ENCODE data around the gene CD44. TPM values are rescaled to one million over a fixed set of nuclear protein-coding genes. Genes with fewer than 3 reads are reported as not detected.

The CD44 gene
- total RNA-seq, 1 experiment from 2014 or later, result 61.4 TPM

DNA sequence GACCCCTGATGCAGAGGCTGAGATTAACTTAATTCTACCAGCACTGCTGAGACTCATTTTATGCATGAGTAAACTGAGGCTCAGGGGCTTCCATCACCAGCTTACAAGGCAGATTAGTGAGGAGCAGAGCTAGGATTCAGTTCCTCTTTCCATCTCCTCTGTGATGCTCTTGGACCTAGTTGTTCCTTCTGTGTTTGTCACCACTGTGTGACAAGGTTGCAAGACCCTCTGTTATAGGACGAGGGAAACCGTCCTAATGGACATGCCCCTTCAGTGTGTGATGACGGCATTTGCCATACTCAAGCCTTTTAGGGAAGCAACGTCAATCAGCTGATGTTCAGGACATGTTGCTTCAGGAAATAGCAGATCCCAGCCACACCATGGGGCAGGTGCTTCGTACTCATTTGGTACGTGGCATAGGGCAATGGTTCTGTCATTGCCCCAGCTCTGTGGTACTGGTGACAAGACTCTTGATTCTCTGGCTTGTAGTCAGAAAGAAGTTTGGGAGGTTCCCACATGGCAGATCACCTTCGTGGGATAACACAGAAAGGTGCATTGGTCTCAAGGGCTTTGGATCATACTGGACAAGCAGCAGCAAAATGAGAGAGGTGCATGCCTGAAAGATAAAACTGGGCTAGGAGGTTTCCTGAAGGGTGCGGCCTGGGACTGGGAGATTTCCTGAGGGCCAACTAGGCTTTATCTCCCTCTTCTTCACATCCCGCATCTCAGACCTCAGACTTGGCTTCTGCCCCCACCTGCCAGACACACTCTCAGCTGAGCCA is 23.9 kb upstream of the CD44 start:
- H3K9me3 ChIP-seq, result no peaks in the 10 kb centered on the region
- Mint-ChIP-seq H3K27me3 (ENCODE audit: insufficient read depth, unreplicated experiment) (peaks cover 11% of the 10 kb centered on the region), H3K27ac (ENCODE audit: unreplicated experiment) (no peak overlapping the region), H3K9me3 (ENCODE audit: unreplicated experiment) (no peaks in the 10 kb centered on the region), H3K4me1 (ENCODE audit: low read depth, unreplicated experiment) (no peaks in the 10 kb centered on the region), H3K36me3 (ENCODE audit: insufficient read depth, unreplicated experiment) (no peaks in the 10 kb centered on the region), H3K4me3 (ENCODE audit: unreplicated experiment) (no peak overlapping the region)
- ChIA-PET CTCF (interaction anchor here (0.6 kb wide), 1 partner anchor 189 kb away, joined by 3 read pairs; no protein-coding TSS in a partner anchor), POLR2A (no interaction called here)
- H3K4me3 ChIP-seq (ENCODE audit: low read depth, low read length), result no peak overlapping the region
- no peak for DNase-seq
- no peaks in the 10 kb centered on the region for H3K27me3 ChIP-seq (replicated peaks; ENCODE audit: control insufficient read depth, insufficient read depth, low read length)
- TF ChIP-seq, protein P1, sequence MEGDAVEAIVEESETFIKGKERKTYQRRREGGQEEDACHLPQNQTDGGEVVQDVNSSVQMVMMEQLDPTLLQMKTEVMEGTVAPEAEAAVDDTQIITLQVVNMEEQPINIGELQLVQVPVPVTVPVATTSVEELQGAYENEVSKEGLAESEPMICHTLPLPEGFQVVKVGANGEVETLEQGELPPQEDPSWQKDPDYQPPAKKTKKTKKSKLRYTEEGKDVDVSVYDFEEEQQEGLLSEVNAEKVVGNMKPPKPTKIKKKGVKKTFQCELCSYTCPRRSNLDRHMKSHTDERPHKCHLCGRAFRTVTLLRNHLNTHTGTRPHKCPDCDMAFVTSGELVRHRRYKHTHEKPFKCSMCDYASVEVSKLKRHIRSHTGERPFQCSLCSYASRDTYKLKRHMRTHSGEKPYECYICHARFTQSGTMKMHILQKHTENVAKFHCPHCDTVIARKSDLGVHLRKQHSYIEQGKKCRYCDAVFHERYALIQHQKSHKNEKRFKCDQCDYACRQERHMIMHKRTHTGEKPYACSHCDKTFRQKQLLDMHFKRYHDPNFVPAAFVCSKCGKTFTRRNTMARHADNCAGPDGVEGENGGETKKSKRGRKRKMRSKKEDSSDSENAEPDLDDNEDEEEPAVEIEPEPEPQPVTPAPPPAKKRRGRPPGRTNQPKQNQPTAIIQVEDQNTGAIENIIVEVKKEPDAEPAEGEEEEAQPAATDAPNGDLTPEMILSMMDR (IDR thresholded peaks at IDR 0.05; ENCODE audit: insufficient read depth in 1 of 2, low read depth in 1 of 2, low read length in 1 of 2, severe bottlenecking in 1 of 2, unreplicated experiment in 1 of 2), result no peak
- intact Hi-C loops (cut with micrococcal nuclease; ENCODE audit: unreplicated experiment), result no loop called here
- no peaks in the 10 kb centered on the region for H3K4me1 ChIP-seq
- no peaks in the 10 kb centered on the region for H3K36me3 ChIP-seq (ENCODE audit: control insufficient read depth, insufficient read depth, low read length)
- no TSS peak for BruUV-seq (replicated peaks)

DNA sequence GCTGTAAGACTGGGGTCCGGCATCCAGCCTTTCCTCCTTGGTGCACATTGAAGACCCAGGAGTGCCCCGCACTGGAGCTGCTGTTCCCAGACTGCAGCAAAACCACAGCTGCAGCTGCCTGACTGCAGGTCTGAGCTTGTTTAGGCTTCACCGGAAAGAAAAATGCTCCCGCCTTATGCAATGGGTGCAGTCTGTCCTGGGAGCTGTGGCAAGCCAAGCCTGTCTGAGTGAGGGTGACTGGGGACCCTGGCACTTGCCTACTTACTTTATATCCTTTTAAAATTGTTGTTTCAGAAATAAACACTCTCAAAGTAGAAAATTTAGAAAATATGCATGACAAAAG is 23.3 kb upstream of the CD44 start:
- no peak for DNase-seq
- Mint-ChIP-seq H3K4me1 (ENCODE audit: low read depth, unreplicated experiment) (no peaks in the 10 kb centered on the region), H3K27me3 (ENCODE audit: insufficient read depth, unreplicated experiment) (peaks cover 13% of the 10 kb centered on the region), H3K36me3 (ENCODE audit: insufficient read depth, unreplicated experiment) (no peaks in the 10 kb centered on the region), H3K9me3 (ENCODE audit: unreplicated experiment) (no peaks in the 10 kb centered on the region), H3K4me3 (ENCODE audit: unreplicated experiment) (no peak overlapping the region), H3K27ac (ENCODE audit: unreplicated experiment) (no peak overlapping the region)
- CTCF ChIA-PET, result no interaction called here
- no peaks in the 10 kb centered on the region for H3K9me3 ChIP-seq
- no TSS peak for BruUV-seq (replicated peaks)
- no peaks in the 10 kb centered on the region for H3K36me3 ChIP-seq (ENCODE audit: control insufficient read depth, insufficient read depth, low read length)
- no peaks in the 10 kb centered on the region for H3K27me3 ChIP-seq (replicated peaks; ENCODE audit: control insufficient read depth, insufficient read depth, low read length)
- POLR2A ChIA-PET, result no interaction called here
- H3K4me3 ChIP-seq (ENCODE audit: low read depth, low read length), result no peak overlapping the region
- H3K4me1 ChIP-seq, result no peaks in the 10 kb centered on the region
- TF ChIP-seq, protein P1 (IDR thresholded peaks at IDR 0.05; ENCODE audit: insufficient read depth in 1 of 2, low read depth in 1 of 2, low read length in 1 of 2, severe bottlenecking in 1 of 2, unreplicated experiment in 1 of 2), result no peak
- intact Hi-C loops (cut with micrococcal nuclease; ENCODE audit: unreplicated experiment), result no loop called here

DNA sequence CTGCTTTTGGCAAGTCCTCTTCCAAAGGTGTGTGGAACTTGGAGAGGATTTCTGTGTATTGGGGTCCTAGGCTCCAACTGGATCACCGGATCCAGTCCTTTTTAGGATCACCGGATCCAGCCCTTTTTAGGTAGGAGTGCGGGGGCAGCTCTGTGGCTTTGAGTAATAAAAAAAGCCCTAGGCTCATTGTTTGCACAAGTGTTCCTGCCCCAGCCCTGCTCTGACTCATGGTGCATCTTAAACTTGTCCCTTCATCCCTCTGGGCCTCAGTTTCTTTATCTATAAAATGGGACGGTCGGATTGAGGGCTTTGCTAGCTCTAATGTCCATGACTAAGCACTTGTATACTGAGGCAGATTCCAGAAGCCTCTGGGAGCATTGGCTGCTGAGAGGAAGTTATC is 22.7 kb upstream of the CD44 start:
- CTCF ChIA-PET, result no interaction called here

More for the DNA sequence above, 22.7 kb upstream of the CD44 start:
- DNase-seq, result no peak
- Histone ChIP-seq H3K27me3 (replicated peaks; ENCODE audit: control insufficient read depth, insufficient read depth, low read length) (no peaks in the 10 kb centered on the region), H3K9me3 (no peaks in the 10 kb centered on the region), H3K4me3 (ENCODE audit: low read depth, low read length) (no peak overlapping the region), H3K4me1 (no peaks in the 10 kb centered on the region), H3K36me3 (ENCODE audit: control insufficient read depth, insufficient read depth, low read length) (no peaks in the 10 kb centered on the region)
- Mint-ChIP-seq H3K4me3 (ENCODE audit: unreplicated experiment) (no peak overlapping the region), H3K9me3 (ENCODE audit: unreplicated experiment) (no peaks in the 10 kb centered on the region), H3K36me3 (ENCODE audit: insufficient read depth, unreplicated experiment) (no peaks in the 10 kb centered on the region), H3K4me1 (ENCODE audit: low read depth, unreplicated experiment) (no peaks in the 10 kb centered on the region), H3K27me3 (ENCODE audit: insufficient read depth, unreplicated experiment) (peaks cover 14% of the 10 kb centered on the region), H3K27ac (ENCODE audit: unreplicated experiment) (no peak overlapping the region)
- BruUV-seq (replicated peaks), result no TSS peak
- TF ChIP-seq, protein P1 (IDR thresholded peaks at IDR 0.05; ENCODE audit: insufficient read depth in 1 of 2, low read depth in 1 of 2, low read length in 1 of 2, severe bottlenecking in 1 of 2, unreplicated experiment in 1 of 2), result no peak
- intact Hi-C loops (cut with micrococcal nuclease; ENCODE audit: unreplicated experiment), result no loop called here
- POLR2A ChIA-PET, result no interaction called here

Measured in Caco-2 (cell line).